ENCODE data around the gene EPN2.

DNA sequence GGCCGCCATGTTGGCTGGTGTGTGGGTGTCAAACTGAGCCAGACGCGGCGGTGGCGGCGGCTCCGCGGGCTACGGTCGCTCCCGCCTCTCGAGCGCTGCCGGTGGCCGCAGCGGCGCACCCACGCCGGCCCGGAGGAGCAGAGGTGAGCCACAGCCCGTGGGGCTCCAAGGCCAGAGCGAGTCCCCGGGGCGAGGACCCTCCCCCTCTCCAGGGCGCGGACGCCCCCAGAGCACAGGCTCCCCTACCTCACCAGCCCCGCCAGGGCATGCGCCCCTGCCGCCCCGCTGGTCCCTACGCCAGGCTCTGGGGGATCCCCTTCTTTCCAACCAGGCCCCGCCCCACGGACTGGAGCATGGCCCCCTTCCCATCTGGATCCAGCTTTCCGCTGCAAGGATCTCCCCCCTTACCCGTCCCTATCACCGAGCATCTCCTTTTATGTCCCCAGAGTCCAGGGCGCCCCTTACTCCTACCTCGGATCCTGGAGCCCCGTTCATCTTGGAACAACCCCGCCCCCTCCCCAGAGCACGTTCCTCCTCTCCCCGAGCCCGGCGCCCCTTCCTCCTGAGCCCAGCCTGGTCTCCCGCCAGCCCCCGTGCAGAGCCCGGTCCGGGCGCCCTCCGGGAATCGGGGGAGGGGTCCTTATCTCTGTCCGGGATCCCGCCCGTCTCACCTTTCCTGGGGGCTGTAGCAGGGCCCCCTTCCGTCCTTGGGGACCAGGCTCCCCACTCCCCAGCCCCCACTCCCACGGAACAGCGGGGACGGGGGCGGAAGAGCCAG lies 412 bp downstream of the EPN2 start:
- TF ChIP-seq GATA2 (IDR thresholded peaks at IDR 0.05; ENCODE audit: low read depth, low read length) (peak; percentile 58), GATA3 (IDR thresholded peaks at IDR 0.05; ENCODE audit: low read depth, low read length) (no peak)
